H1 (cell line): ENCODE data around the gene NEURL1.

Experiments used
- ATF3 ChIP-seq: IDR thresholded peaks from 2 replicates; pipeline ENCODE4 v1.6.1; 2011; ENCODE audit warnings: low read depth, mild to moderate bottlenecking, low read length; ENCODE audit not compliant: insufficient read depth
- BRCA1 ChIP-seq: IDR thresholded peaks from 2 replicates; pipeline ENCODE4 v1.6.1; 2012; ENCODE audit warnings: low read depth, low read length, improper control_type of control experiment
- CBX5 ChIP-seq: fragments of 300-800, 300-1000 bp; sonication (generic); IDR thresholded peaks from 2 replicates; pipeline ENCODE4 v1.7.1; 2016; ENCODE audit warnings: antibody characterized with exemption, low read length, low read depth
- CTCF ChIP-seq, 3 experiments: IDR thresholded peaks; 1 replicate in 2 of 3; 2 replicates in 1 of 3; pipeline versions ENCODE4 v1.5.1 to v1.6.1; 2011; ENCODE audit warnings: low read length in 3 of 3, mild to moderate bottlenecking in 3 of 3, inconsistent platforms in 2 of 3, low read depth in 1 of 3, moderate library complexity in 1 of 3; ENCODE audit not compliant: insufficient read depth in 1 of 3; ENCODE audit errors: control extremely low read depth in 1 of 3
- EZH2 ChIP-seq: fragments of 200-600 bp; sonication (generic); IDR thresholded peaks from 2 replicates; pipeline ENCODE4 v1.7.1; 2012; ENCODE audit warnings: low read depth, mild to moderate bottlenecking, moderate library complexity, low read length, inconsistent platforms; ENCODE audit not compliant: severe bottlenecking
- POLR2A ChIP-seq, 2 experiments: IDR thresholded peaks; 1 replicate in 1 of 2; 2 replicates in 1 of 2; pipeline ENCODE4 v1.6.1; 2011; ENCODE audit warnings: low read depth in 2 of 2, low read length in 2 of 2, mild to moderate bottlenecking in 2 of 2; ENCODE audit errors: control extremely low read depth in 1 of 2
- TCF12 ChIP-seq: IDR thresholded peaks from 2 replicates; pipeline ENCODE4 v1.6.1; 2011; ENCODE audit warnings: low read depth, mild to moderate bottlenecking, low read length
- ZNF274 ChIP-seq: IDR thresholded peaks from 2 replicates; pipeline ENCODE4 v1.7.0; 2012; ENCODE audit warnings: low read length, borderline replicate concordance; ENCODE audit errors: extremely low read depth

- no peak for TF ChIP-seq POLR2A (IDR thresholded peaks at IDR 0.05; ENCODE audit: control extremely low read depth in 1 of 2, low read depth in 2 of 2, low read length in 2 of 2)
- TF ChIP-seq ZNF274 = no peak
- no peak for TF ChIP-seq CTCF (IDR thresholded peaks at IDR 0.05; ENCODE audit: control extremely low read depth in 1 of 3, insufficient read depth in 1 of 3, low read depth in 1 of 3, low read length in 3 of 3)
- no peak for TF ChIP-seq TCF12
- TF ChIP-seq CBX5 = no peak
- no peak for TF ChIP-seq BRCA1
- TF ChIP-seq ATF3 = no peak
- TF ChIP-seq EZH2 = no peak
Measured at GRCh38 chr10:103576076-103576471, 82.6 kb downstream of the NEURL1 start.
